LNCAP (cell line): ENCODE measurements around the gene C16orf78.

Source experiments
- CTCF ChIP-seq: fragments of 450-650 bp; IDR thresholded peaks from 2 replicates; pipeline ENCODE4 v1.5.1; 2017; ENCODE audit warnings: mild to moderate bottlenecking

C16orf78 gene

GRCh38 chr16:49343291-49343690, 30.3 kb upstream of the C16orf78 start:
- TF ChIP-seq CTCF = no peak

GRCh38 chr16:49344401-49344800, 29.2 kb upstream of the C16orf78 start:
- no peak for TF ChIP-seq CTCF

GRCh38 chr16:49345829-49346228, 27.8 kb upstream of the C16orf78 start:
- TF ChIP-seq CTCF = no peak

- no peak for TF ChIP-seq CTCF
Observed at GRCh38 chr16:49346459-49346858, 27.1 kb upstream of the C16orf78 start.

- no peak for TF ChIP-seq CTCF
Observed at GRCh38 chr16:49347476-49347875, 26.1 kb upstream of the C16orf78 start.

- no peak for TF ChIP-seq CTCF
Observed at GRCh38 chr16:49348408-49349176, 25.0 kb upstream of the C16orf78 start.

- no peak for TF ChIP-seq CTCF
Observed at GRCh38 chr16:49349446-49350168, 24.0 kb upstream of the C16orf78 start.
